Progenitor cell of endocrine pancreas (in vitro differentiated cells): ENCODE results near the gene FNDC4. TPM values are rescaled to one million over a fixed set of nuclear protein-coding genes. Genes with fewer than 3 reads are reported as not detected.
"Not testable (repeated sequence)": the region's sequence is repeated elsewhere in the genome, so short reads cannot be mapped to it uniquely, and the experiment has no call there.

Experiments used
- DNase-seq: peaks from one replicate; pipeline ENCODE4 v3.0.0; 2021; ENCODE audit warnings: low spot score; ENCODE audit not compliant: unreplicated experiment
- H3K27ac Mint-ChIP-seq: 2 replicates; pipeline ENCODE4 v1.8.0; 2021; ENCODE audit warnings: mild to moderate bottlenecking, moderate library complexity, mixed read lengths
- H3K27me3 Mint-ChIP-seq: 2 replicates; pipeline ENCODE4 v1.8.0; 2021; ENCODE audit warnings: mixed read lengths
- H3K36me3 Mint-ChIP-seq: 2 replicates; pipeline ENCODE4 v1.8.0; 2022; ENCODE audit warnings: mixed read lengths; ENCODE audit not compliant: insufficient read depth
- H3K4me1 Mint-ChIP-seq: 2 replicates; pipeline ENCODE4 v1.8.0; 2021; ENCODE audit warnings: low read depth, mixed read lengths
- H3K4me3 Mint-ChIP-seq: 2 replicates; pipeline ENCODE4 v1.8.0; 2021; ENCODE audit warnings: low read depth, mild to moderate bottlenecking, moderate library complexity, mixed read lengths
- H3K9me3 Mint-ChIP-seq: 2 replicates; pipeline ENCODE4 v1.8.0; 2021; ENCODE audit warnings: low read depth, mixed read lengths
- long read RNA-seq: library from polyadenylated mRNA; unstranded; transcript quantifications from one replicate; pipeline ENCODE4 v2.0.0, GENCODE V29; 2020
- total RNA-seq: library from RNA; stranded (reverse); gene quantifications from 2 replicates; pipeline ENCODE4 v1.2.1, GENCODE V29; 2021
- TF ChIP-seq, protein P1 (sequence below): fragments of 200-600 bp; sonication (generic); IDR thresholded peaks from one replicate; pipeline ENCODE4 v1.5.0; 2021; ENCODE audit warnings: antibody characterized with exemption, mild to moderate bottlenecking; ENCODE audit not compliant: unreplicated experiment

The FNDC4 gene, protein sequence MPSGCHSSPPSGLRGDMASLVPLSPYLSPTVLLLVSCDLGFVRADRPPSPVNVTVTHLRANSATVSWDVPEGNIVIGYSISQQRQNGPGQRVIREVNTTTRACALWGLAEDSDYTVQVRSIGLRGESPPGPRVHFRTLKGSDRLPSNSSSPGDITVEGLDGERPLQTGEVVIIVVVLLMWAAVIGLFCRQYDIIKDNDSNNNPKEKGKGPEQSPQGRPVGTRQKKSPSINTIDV
- 10.2 and 12.2 TPM in 2 replicates for total RNA-seq
- long read RNA-seq = 0 reads

GRCh38 chr2:27494944-27495554, at the start of gene FNDC4:
FNDC4 (minus strand) TSS chr2:27495200; CDS start chr2:27494679, 521 bp downstream.
- TF ChIP-seq, protein P1, sequence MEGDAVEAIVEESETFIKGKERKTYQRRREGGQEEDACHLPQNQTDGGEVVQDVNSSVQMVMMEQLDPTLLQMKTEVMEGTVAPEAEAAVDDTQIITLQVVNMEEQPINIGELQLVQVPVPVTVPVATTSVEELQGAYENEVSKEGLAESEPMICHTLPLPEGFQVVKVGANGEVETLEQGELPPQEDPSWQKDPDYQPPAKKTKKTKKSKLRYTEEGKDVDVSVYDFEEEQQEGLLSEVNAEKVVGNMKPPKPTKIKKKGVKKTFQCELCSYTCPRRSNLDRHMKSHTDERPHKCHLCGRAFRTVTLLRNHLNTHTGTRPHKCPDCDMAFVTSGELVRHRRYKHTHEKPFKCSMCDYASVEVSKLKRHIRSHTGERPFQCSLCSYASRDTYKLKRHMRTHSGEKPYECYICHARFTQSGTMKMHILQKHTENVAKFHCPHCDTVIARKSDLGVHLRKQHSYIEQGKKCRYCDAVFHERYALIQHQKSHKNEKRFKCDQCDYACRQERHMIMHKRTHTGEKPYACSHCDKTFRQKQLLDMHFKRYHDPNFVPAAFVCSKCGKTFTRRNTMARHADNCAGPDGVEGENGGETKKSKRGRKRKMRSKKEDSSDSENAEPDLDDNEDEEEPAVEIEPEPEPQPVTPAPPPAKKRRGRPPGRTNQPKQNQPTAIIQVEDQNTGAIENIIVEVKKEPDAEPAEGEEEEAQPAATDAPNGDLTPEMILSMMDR = no peak
- H3K9me3 Mint-ChIP-seq = no peaks in the 10 kb centered on the region
- peak within 1 kb of the TSS; percentile 82 for H3K27ac Mint-ChIP-seq
- H3K27me3 Mint-ChIP-seq = peaks cover 17% of the 10 kb centered on the region
- peaks cover 27% of the 10 kb centered on the region for H3K4me1 Mint-ChIP-seq
- peak; percentile 32 for DNase-seq
- peaks cover 3% of the 10 kb centered on the region for H3K36me3 Mint-ChIP-seq
- peak within 1 kb of the TSS; percentile 90 for H3K4me3 Mint-ChIP-seq

DNA sequence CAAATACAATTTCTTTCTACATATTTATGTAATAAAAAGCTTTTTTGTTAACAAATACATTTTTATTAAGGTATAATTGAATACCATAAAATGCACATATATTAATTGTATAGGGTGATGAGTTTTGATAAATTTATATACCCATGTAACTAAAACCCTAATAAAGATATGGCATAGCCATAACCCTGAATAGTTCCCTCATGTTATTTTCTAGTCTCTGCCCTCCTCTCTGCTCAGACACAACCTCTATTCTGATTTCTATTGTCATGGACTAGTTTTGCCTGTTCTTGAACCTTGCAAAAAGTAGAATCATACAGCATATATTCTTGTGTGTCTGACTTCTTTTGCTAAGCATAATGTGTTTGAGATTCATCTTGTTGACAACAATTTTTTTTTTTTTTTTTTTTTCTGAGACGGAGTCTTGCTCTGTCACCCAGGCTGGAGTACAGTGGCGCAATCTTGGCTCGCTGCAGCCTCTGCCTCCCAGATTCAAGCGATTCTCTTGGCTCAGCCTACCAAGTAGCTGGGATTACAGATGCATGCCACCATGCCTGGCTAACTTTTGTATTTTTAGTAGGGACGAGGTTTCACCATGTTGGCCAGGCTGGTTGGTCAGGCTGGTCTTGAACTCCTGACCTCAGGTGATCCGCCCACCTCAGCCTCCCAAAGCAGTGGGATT, 49.3 kb upstream of the FNDC4 start:
- no peaks in the 10 kb centered on the region for H3K27me3 Mint-ChIP-seq
- H3K27ac Mint-ChIP-seq = no peak overlapping the region
- no peak for DNase-seq
- H3K9me3 Mint-ChIP-seq = peaks cover 12% of the 10 kb centered on the region
- TF ChIP-seq, protein P1 = no peak
- H3K4me3 Mint-ChIP-seq = no peak overlapping the region
- H3K36me3 Mint-ChIP-seq = peaks cover 1% of the 10 kb centered on the region
- no peaks in the 10 kb centered on the region for H3K4me1 Mint-ChIP-seq

- not testable (repeated sequence) for H3K27ac Mint-ChIP-seq, DNase-seq, H3K4me3 Mint-ChIP-seq
These were observed 44.6 kb upstream of the FNDC4 start for GRCh38 chr2:27539649-27540048.

DNA sequence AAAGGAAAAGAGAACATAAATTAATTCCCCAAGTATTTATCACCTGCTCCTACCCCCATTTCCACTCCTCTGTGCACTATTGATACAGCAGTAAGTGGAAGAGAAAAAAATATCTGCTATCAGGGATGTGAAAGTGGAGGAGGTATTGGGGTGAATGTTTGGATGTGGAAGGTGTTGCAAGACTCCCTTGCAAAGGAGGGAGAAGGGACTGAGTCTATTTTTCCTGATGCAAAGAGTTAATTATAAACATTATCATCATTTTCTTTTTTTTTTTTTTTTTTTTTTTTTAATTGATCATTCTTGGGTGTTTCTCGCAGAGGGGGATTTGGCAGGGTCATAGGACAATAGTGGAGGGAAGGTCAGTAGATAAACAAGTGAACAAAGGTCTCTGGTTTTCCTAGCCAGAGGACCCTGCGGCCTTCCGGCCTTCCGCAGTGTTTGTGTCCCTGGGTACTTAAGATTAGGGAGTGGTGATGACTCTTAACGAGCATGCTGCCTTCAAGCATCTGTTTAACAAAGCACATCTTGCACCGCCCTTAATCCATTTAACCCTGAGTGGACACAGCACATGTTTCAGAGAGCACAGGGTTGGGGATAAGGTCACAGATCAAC, 43.9 kb upstream of the FNDC4 start:
- not testable (repeated sequence) for H3K27ac Mint-ChIP-seq, H3K27me3 Mint-ChIP-seq, H3K4me3 Mint-ChIP-seq, H3K36me3 Mint-ChIP-seq, DNase-seq, H3K4me1 Mint-ChIP-seq, H3K9me3 Mint-ChIP-seq

More at GRCh38 chr2:27539649-27540048, 44.6 kb upstream of the FNDC4 start:
- H3K4me1 Mint-ChIP-seq, H3K27me3 Mint-ChIP-seq, H3K36me3 Mint-ChIP-seq, H3K9me3 Mint-ChIP-seq: not testable (repeated sequence)

DNA sequence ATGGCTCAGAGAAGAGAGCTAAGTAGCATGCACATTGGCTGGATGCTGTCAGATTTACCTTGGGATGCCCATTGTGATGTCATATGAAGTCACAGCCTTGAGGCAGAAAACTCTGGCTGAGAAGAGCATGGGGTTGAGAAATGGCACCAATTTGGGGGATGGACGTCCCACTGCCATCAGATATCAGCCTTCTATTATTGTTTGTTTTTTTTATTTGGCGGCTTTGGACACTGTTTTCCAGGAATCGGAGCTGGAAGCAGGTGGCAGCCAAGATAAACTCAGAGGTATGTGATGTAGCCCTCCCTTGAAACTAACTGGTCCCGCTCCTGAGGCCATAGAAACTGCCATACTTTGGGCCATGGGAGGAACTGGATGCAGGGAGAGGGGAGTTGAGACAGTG, 42.3 kb upstream of the FNDC4 start:
- no peak for DNase-seq
- Mint-ChIP-seq H3K4me3 (no peak overlapping the region), H3K27me3 (peaks cover 5% of the 10 kb centered on the region), H3K36me3 (no peaks in the 10 kb centered on the region), H3K4me1 (no peaks in the 10 kb centered on the region), H3K9me3 (peaks cover 3% of the 10 kb centered on the region), H3K27ac (no peak overlapping the region)
- TF ChIP-seq, protein P1 = no peak

GRCh38 chr2:27531983-27532382, 37.0 kb upstream of the FNDC4 start:
- DNase-seq = no peak
- Mint-ChIP-seq H3K27ac (no peak overlapping the region), H3K4me3 (no peak overlapping the region), H3K9me3 (no peaks in the 10 kb centered on the region), H3K27me3 (no peaks in the 10 kb centered on the region), H3K36me3 (peaks cover 1% of the 10 kb centered on the region), H3K4me1 (no peaks in the 10 kb centered on the region)
- TF ChIP-seq, protein P1 = no peak
